GM08714 (cell line): ENCODE measurements around the gene TMEM132C.

ENCODE experiments used
- H3K4me3 ChIP-seq: fragments of 200-500 bp; sonication (Bioruptor generic); 2 replicates; pipeline ENCODE4 v1.5.1; 2014; ENCODE audit warnings: mild to moderate bottlenecking, low read length, inconsistent platforms
- ZNF274 ChIP-seq: IDR thresholded peaks from 2 replicates; pipeline ENCODE4 v1.6.1; 2012; ENCODE audit warnings: mild to moderate bottlenecking, low read depth, low read length

The TMEM132C gene

GRCh38 chr12:128266541-128267130 is 334 bp upstream of the TMEM132C start:
- no peak overlapping the region for H3K4me3 ChIP-seq
- no peak for TF ChIP-seq ZNF274

- no peak for TF ChIP-seq ZNF274
- no peak overlapping the region for H3K4me3 ChIP-seq
Observed at GRCh38 chr12:128267651-128268378, 845 bp downstream of the TMEM132C start.

- no peak for TF ChIP-seq ZNF274
- H3K4me3 ChIP-seq = no peak overlapping the region
Observed at GRCh38 chr12:128268379-128268995, 1.5 kb downstream of the TMEM132C start.

DNA sequence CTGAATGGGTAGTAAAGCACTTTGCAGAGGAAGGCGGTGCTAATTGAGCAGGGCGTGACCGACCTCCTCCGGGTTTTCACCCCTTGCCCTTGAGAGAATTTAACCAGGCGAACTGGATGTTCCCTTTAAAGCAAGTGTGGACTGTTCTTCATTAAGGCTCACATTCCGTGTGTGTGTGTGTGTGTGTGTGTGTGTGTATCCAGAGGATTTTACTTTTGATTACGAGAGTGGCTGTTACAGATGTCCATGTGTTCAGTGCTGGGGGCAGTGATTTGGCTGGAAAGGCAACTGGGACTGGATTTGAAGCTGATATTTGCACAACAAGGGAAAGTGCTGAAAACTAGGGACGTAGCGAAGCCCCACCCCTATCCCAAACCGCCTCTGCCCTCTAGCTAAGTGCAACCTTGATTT is 2.2 kb downstream of the TMEM132C start:
- TF ChIP-seq ZNF274 = no peak
- no peak overlapping the region for H3K4me3 ChIP-seq

DNA sequence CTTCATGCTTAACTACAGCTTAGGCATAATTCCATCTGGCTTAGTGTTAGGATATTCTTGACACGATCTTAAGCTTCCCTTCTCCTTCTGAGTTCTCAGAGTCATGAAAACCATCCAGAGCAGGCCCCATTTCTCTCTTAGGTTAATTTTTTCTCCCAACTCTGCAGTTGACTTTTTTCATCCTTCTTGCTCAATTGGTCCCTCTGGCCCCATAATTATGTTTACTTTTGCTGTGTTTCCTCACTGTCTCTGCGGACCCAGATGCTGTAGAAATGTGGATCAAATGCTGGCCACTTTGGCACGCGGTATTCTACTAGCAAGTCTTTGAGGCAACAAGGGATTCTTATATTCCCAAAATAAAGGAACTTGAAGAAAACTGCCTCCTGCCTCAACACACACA is 9.5 kb downstream of the TMEM132C start:
- TF ChIP-seq ZNF274 = no peak

DNA sequence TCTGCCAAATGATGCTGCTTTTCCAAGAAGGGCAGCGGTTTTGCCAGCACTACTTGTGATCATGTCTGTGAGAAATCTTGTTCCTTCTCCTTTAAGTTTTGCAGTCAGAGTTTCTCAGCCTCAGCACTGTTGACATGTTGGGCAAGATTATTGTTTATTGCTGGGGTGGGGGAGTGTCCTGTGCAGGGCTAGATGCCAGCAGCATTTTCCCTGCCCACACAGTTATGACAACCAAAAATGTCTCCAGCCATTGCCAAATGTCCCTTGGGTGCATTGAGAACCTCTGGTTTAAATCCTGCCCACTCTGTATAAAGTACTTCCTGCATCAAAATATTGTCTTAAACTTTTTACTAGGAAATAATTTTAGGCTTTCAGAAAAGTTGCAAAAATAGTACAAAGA is 20.0 kb downstream of the TMEM132C start:
- H3K4me3 ChIP-seq = no peak overlapping the region
- no peak for TF ChIP-seq ZNF274

More for the DNA sequence above, 9.5 kb downstream of the TMEM132C start:
- H3K4me3 ChIP-seq = no peak overlapping the region

DNA sequence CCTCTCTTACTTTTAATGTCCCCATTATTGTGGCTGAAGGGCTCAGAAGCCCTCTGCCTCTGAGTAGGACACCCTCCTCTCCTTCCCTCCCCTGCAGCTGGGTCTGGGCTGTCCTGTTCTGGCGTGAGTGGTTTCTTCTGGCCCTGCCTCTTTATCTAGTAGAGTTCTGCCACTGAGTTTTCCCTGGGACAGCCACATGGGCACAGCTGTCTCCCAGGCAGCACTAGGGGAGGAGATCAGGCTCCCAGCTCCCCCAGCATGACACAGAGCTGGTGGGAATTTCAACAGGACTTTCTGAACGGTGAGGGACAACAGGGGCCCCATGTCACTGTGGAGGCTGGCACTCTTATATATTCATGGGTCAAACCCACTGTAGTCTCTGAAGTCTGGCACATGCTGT is 21.4 kb downstream of the TMEM132C start:
- no peak overlapping the region for H3K4me3 ChIP-seq
- no peak for TF ChIP-seq ZNF274

- H3K4me3 ChIP-seq = no peak overlapping the region
- no peak for TF ChIP-seq ZNF274
Observed at GRCh38 chr12:128288896-128289295, 21.9 kb downstream of the TMEM132C start.

DNA sequence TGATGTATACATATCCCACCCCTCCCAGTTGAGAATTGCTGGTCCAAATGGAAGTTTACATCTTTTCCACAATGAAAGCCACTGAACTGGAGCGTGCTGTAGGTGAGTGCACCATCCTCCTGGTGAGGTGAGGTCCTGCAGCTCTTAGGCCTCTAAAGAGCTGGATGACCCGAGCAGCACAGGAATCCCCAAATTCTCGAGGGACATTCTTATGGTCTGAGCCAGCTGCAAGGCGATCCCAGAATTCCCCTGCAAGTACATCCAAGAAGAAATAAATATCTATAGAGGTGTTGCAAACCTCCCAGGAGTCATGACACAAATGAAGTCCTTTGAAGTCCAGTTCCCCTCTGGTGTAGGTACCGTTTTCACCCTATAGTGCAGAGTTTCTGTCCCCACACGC is 24.0 kb downstream of the TMEM132C start:
- no peak overlapping the region for H3K4me3 ChIP-seq
- no peak for TF ChIP-seq ZNF274

- H3K4me3 ChIP-seq = no peak overlapping the region
- no peak for TF ChIP-seq ZNF274
Observed at GRCh38 chr12:128298091-128298748, 31.2 kb downstream of the TMEM132C start.

DNA sequence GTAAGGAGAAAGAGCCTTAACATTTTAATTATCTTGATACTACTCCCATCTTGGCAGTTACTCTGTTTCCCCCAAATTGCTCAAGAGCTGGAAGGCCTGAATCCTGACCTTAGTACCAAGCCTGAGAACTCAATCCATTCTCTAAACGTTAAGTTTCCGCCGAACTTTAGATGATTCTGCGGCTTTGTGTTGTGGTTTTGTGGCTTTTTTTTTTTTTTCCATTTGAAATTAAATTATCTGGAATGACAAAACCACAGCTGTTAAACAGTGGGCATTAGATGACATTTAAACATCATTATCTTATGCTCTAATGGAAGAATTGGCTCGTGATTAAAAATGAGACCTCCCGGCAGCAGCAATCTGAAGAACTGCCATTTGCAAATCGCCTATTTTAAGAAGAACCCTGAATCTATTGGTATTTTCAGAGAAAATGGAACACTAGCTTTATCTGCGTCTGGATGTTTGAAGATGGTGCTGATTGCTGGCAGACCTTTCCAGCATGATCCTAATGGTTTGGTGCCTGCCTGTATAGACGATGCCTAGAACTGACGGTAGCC is 38.4 kb downstream of the TMEM132C start:
- TF ChIP-seq ZNF274 = no peak

GRCh38 chr12:128307791-128308190 is 40.8 kb downstream of the TMEM132C start:
- H3K4me3 ChIP-seq = no peak overlapping the region
- TF ChIP-seq ZNF274 = no peak

More for the DNA sequence above, 38.4 kb downstream of the TMEM132C start:
- no peak overlapping the region for H3K4me3 ChIP-seq

DNA sequence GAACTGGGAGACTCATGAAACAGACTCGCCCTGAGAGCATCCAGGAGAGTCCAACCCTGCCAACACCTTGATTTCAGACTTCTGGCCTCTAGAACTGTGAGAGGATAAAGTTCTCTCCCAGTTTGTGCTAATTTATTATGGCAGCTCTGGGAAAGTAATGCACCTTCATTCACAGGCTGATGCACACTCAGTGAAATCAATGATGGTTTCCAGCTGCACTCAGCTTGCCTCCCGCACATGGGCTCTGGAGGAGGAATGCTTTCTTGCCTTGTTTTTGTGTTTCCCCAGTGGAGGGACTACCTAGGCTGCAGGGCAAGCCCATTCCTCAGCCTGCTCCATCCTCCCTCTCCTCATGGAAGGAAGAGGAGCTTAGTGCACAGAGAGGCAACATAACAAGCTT is 45.7 kb downstream of the TMEM132C start:
- no peak overlapping the region for H3K4me3 ChIP-seq
- no peak for TF ChIP-seq ZNF274

DNA sequence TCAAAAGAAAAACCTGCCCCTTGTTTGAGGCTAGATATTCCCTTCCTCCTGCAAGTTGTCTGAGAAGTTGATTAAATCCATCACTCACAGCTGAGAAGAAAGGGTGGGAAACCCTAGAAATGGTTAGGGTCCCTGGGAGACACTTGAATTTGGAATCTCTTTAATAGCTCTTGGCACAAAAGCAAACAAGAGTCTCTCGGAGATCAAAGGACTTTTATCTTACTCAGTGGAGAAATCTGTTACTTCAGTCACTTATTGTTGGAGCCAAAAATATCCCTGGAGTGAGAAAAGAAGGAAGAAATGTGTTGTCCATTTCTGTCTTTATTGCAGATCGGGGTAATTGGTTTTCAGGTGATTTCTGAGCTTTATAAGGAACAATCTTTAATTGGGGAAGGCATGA is 47.0 kb downstream of the TMEM132C start:
- TF ChIP-seq ZNF274 = no peak
- no peak overlapping the region for H3K4me3 ChIP-seq

DNA sequence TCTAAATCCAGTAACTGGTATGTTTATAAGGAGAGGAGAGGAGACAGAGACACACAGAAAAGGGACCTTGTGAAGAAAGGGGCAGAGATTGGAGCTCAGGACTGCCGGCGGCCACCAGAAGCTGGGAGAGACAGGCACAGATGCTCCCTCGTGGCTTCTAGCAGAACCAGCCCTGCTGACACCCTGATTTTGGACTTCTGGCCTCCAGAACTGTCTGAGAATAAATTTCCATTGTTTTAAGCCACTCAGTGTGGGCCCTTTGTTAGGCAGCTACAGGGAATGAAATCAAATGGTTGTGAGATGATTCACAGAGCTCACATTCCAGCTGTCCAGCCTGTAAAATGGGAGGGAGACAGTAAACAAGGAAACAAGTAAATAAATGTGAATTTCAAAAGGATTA is 47.6 kb downstream of the TMEM132C start:
- TF ChIP-seq ZNF274 = no peak
- H3K4me3 ChIP-seq = no peak overlapping the region

- no peak for TF ChIP-seq ZNF274
- no peak overlapping the region for H3K4me3 ChIP-seq
Observed at GRCh38 chr12:128316078-128316477, 49.1 kb downstream of the TMEM132C start.
